H1 (cell line): ENCODE data around the gene SECTM1. TPM values are rescaled to one million over a fixed set of nuclear protein-coding genes. Genes with fewer than 3 reads are reported as not detected.

Experiments
- CTCF ChIA-PET: fragments of 300-600 bp; sonication (Branson Sonifier 250); formaldehyde crosslinking; loops from one replicate; lab custom pipeline; 2021; ENCODE audit not compliant: partially characterized antibody; lab: Charles Lee
- POLR2A ChIA-PET: fragments of 300-600 bp; sonication (Branson Sonifier 250); formaldehyde crosslinking; loops from one replicate; lab custom pipeline; 2021; ENCODE audit warnings: inconsistent platforms; ENCODE audit not compliant: partially characterized antibody; lab: Charles Lee
- DNase-seq, 2 experiments: peaks; one replicate each; pipeline versions ENCODE4 v3.0.0 to v3.0.0-alpha.2; 2010 to 2022; ENCODE audit warnings: low spot score in 2 of 2, low read depth in 1 of 2, mixed read lengths in 1 of 2
- FAIRE-seq: peaks from 2 replicates; lab custom pipeline; 2011; peaks lifted over from hg19 to GRCh38; lab: Jason Lieb, UNC
- H2AFZ ChIP-seq: 2 replicates; pipeline ENCODE4 v1.8.1; 2012; ENCODE audit warnings: low read length, inconsistent platforms
- H2AK5ac ChIP-seq: 2 replicates; pipeline ENCODE4 v1.6.1; 2013; ENCODE audit warnings: low read depth, low read length
- H2BK120ac ChIP-seq: replicated peaks from 2 replicates; pipeline ENCODE3; 2013; ENCODE audit warnings: low read depth, low read length, inconsistent platforms
- H2BK12ac ChIP-seq: 2 replicates; pipeline ENCODE4 v1.6.1; 2013; ENCODE audit warnings: low read depth, low read length
- H2BK15ac ChIP-seq: 2 replicates; pipeline ENCODE4 v1.6.1; 2013; ENCODE audit warnings: low read length
- H2BK20ac ChIP-seq: 2 replicates; pipeline ENCODE4 v1.6.1; 2013; ENCODE audit warnings: low read length
- H2BK5ac ChIP-seq: 2 replicates; pipeline ENCODE4 v1.6.1; 2013; ENCODE audit warnings: low read depth, low read length
- H3K14ac ChIP-seq: 2 replicates; pipeline ENCODE4 v1.6.1; 2013; ENCODE audit warnings: inconsistent platforms; ENCODE audit not compliant: insufficient read length
- H3K18ac ChIP-seq: 2 replicates; pipeline ENCODE4 v1.6.1; 2013; ENCODE audit warnings: low read length; ENCODE audit errors: extremely low read depth
- H3K23ac ChIP-seq: 2 replicates; pipeline ENCODE4 v1.6.1; 2013; ENCODE audit warnings: inconsistent platforms; ENCODE audit not compliant: insufficient read length
- H3K23me2 ChIP-seq: 2 replicates; pipeline ENCODE4 v1.6.1; 2013; ENCODE audit warnings: low read depth, low read length
- H3K27ac ChIP-seq: 2 replicates; pipeline ENCODE4 v1.6.1; 2011; ENCODE audit warnings: low read depth, low read length, inconsistent platforms
- H3K27me3 ChIP-seq, 4 experiments: replicated peaks in 1 of 4; 1 replicate in 1 of 4; 2 replicates in 3 of 4; pipeline versions ENCODE4 v1.6.1 to v1.8.1; 2011 to 2013; ENCODE audit warnings: low read length in 3 of 4, mild to moderate bottlenecking in 3 of 4, inconsistent platforms in 2 of 4, mixed read lengths in 2 of 4, moderate library complexity in 1 of 4; ENCODE audit not compliant: control insufficient read depth in 3 of 4, insufficient read depth in 3 of 4; ENCODE audit errors: extremely low read depth in 1 of 4
- H3K36me3 ChIP-seq, 4 experiments: 2 replicates each; pipeline versions ENCODE4 v1.6.1 to v1.8.1; 2011 to 2013; ENCODE audit warnings: mild to moderate bottlenecking in 4 of 4, low read length in 3 of 4, moderate library complexity in 2 of 4, control low read depth in 1 of 4, inconsistent platforms in 1 of 4; ENCODE audit not compliant: insufficient read depth in 4 of 4, control insufficient read depth in 2 of 4
- H3K4ac ChIP-seq: replicated peaks from 2 replicates; pipeline ENCODE3; 2013; ENCODE audit warnings: low read length, low read depth, mixed read lengths, inconsistent platforms; ENCODE audit not compliant: insufficient read length
- H3K4me1 ChIP-seq, 4 experiments: replicated peaks in 1 of 4; 1 replicate in 1 of 4; 2 replicates in 3 of 4; pipeline versions ENCODE4 v1.6.1 to v1.8.1; 2011 to 2013; ENCODE audit warnings: low read length in 3 of 4, inconsistent platforms in 2 of 4, mixed read lengths in 1 of 4; ENCODE audit not compliant: insufficient read depth in 4 of 4, control insufficient read depth in 3 of 4
- H3K4me2 ChIP-seq, 2 experiments: 2 replicates each; pipeline versions ENCODE4 v1.6.1 to v1.8.1; 2011 to 2013; ENCODE audit warnings: low read depth in 2 of 2, low read length in 2 of 2, control low read depth in 1 of 2, inconsistent platforms in 1 of 2, mild to moderate bottlenecking in 1 of 2; ENCODE audit not compliant: insufficient read depth in 1 of 2
- H3K4me3 ChIP-seq, 4 experiments: fragments of 200-600, 300-600 bp in 1 of 4; sonication (generic), shearing (Covaris generic), sonication (Bioruptor Twin) in 1 of 4; 2 replicates each; pipeline versions ENCODE4 v1.5.1 to v1.8.1; 2011 to 2016; ENCODE audit warnings: low read length in 4 of 4, low read depth in 3 of 4, control low read depth in 2 of 4, inconsistent platforms in 2 of 4, mild to moderate bottlenecking in 2 of 4, mixed read lengths in 1 of 4, moderate library complexity in 1 of 4; ENCODE audit not compliant: insufficient read depth in 2 of 4; ENCODE audit errors: extremely low read depth in 1 of 4
- H3K56ac ChIP-seq: replicated peaks from 2 replicates; pipeline ENCODE3; 2013; ENCODE audit warnings: low read depth, mild to moderate bottlenecking, mixed read lengths, low read length, inconsistent platforms; ENCODE audit not compliant: insufficient read length
- H3K79me1 ChIP-seq: 2 replicates; pipeline ENCODE4 v1.6.1; 2013; ENCODE audit warnings: low read depth, low read length, control low read depth
- H3K79me2 ChIP-seq, 2 experiments: 2 replicates each; pipeline versions ENCODE4 v1.6.1 to v1.8.1; 2012 to 2013; ENCODE audit warnings: low read length in 2 of 2, mild to moderate bottlenecking in 2 of 2, inconsistent platforms in 1 of 2; ENCODE audit not compliant: insufficient read depth in 2 of 2, control insufficient read depth in 1 of 2
- H3K9ac ChIP-seq, 4 experiments: replicated peaks in 1 of 4; 1 replicate in 1 of 4; 2 replicates in 3 of 4; pipeline versions ENCODE4 v1.6.1 to v1.8.1; 2011 to 2013; ENCODE audit warnings: low read depth in 3 of 4, low read length in 3 of 4, control low read depth in 2 of 4, mild to moderate bottlenecking in 2 of 4, moderate library complexity in 2 of 4, inconsistent platforms in 1 of 4; ENCODE audit errors: extremely low read depth in 1 of 4
- H3K9me3 ChIP-seq, 2 experiments: 2 replicates each; pipeline versions ENCODE4 v1.6.1 to v1.8.1; 2012 to 2013; ENCODE audit warnings: mild to moderate bottlenecking in 2 of 2, moderate library complexity in 2 of 2, control low read depth in 1 of 2, inconsistent platforms in 1 of 2, low read depth in 1 of 2, low read length in 1 of 2, mixed read lengths in 1 of 2; ENCODE audit not compliant: insufficient read depth in 2 of 2
- H4K20me1 ChIP-seq, 2 experiments: replicated peaks in 1 of 2; 2 replicates each; pipeline versions ENCODE3 to v1.8.1; 2011 to 2013; ENCODE audit warnings: inconsistent platforms in 2 of 2, low read length in 2 of 2, mild to moderate bottlenecking in 1 of 2; ENCODE audit not compliant: insufficient read depth in 2 of 2, control insufficient read depth in 1 of 2
- H4K5ac ChIP-seq: 2 replicates; pipeline ENCODE4 v1.6.1; 2013; ENCODE audit warnings: low read length, low read depth, mixed read lengths, inconsistent platforms; ENCODE audit not compliant: insufficient read length
- H4K8ac ChIP-seq: 2 replicates; pipeline ENCODE4 v1.8.0; 2013; ENCODE audit warnings: mild to moderate bottlenecking, moderate library complexity, low read length, inconsistent platforms; ENCODE audit not compliant: insufficient read depth; ENCODE audit errors: extremely low read depth
- H4K91ac ChIP-seq: replicated peaks from 2 replicates; pipeline ENCODE3; 2013; ENCODE audit warnings: low read length, mixed read lengths, inconsistent platforms; ENCODE audit not compliant: insufficient read length
- ATF2 ChIP-seq: IDR thresholded peaks from 2 replicates; pipeline ENCODE4 v1.6.1; 2012; ENCODE audit warnings: low read length, inconsistent platforms
- CHD2 ChIP-seq: IDR thresholded peaks from 2 replicates; pipeline ENCODE4 v1.6.1; 2012; ENCODE audit warnings: low read length, improper control_type of control experiment
- CTBP2 ChIP-seq: IDR thresholded peaks from 2 replicates; pipeline ENCODE4 v1.7.0; 2011; ENCODE audit warnings: borderline replicate concordance, mild to moderate bottlenecking, moderate library complexity, mixed read lengths, low read length; ENCODE audit not compliant: insufficient read depth, insufficient read length
- JUND ChIP-seq: IDR thresholded peaks from 2 replicates; pipeline ENCODE4 v1.6.1; 2011; ENCODE audit warnings: mild to moderate bottlenecking, improper control_type of control experiment, low read length
- KDM4A ChIP-seq: IDR thresholded peaks from one replicate; pipeline ENCODE4 v1.7.1; 2012; ENCODE audit warnings: low read depth, mild to moderate bottlenecking, moderate library complexity, low read length, inconsistent platforms; ENCODE audit not compliant: severe bottlenecking
- TBP ChIP-seq: IDR thresholded peaks from 2 replicates; pipeline ENCODE4 v1.6.1; 2011; ENCODE audit warnings: low read depth, low read length, improper control_type of control experiment
- WGBS, 2 experiments: shearing (Covaris generic) in 1 of 2; methylation state at CpG; one replicate each; pipeline versions ENCODE4 v1.1.6 to v1.1.7; 2013 to 2015; ENCODE audit warnings: low lambda C conversion rate in 2 of 2, mixed read lengths in 2 of 2, inconsistent platforms in 1 of 2, low coverage in 1 of 2, missing lambda C conversion rate in 1 of 2; ENCODE audit not compliant: insufficient replicate concordance in 2 of 2, insufficient coverage in 1 of 2, insufficient read length in 1 of 2; ENCODE audit errors: extremely low coverage in 1 of 2, missing lambda C conversion rate in 1 of 2; 5-methylcytosine and 5-hydroxymethylcytosine counted together
- polyA plus RNA-seq, 7 experiments: library from polyadenylated mRNA; depleted of rRNA in 3 of 7; stranded (reverse) in 5 of 7; unstranded in 2 of 7; fragments of >200 nt in 5 of 7; fragments of 200-250 nt in 2 of 7; gene quantifications; 1 replicate in 5 of 7; 2 replicates in 1 of 7; 4 replicates in 1 of 7; pipeline versions ENCODE4 v1.2.1 to v1.2.3, GENCODE V29; 2011 to 2013; ENCODE audit warnings: missing spikeins in 2 of 7, mixed read lengths in 2 of 7
- total RNA-seq: library from RNA; stranded (reverse); fragmentation: NEBNext Ultra II Directional; extraction: Animal tissue kit (Norgen Biotek cat#: 25700); gene quantifications from 2 replicates; pipeline ENCODE4 v1.2.1, GENCODE V29; 2021
- TF ChIP-seq, protein P1 (sequence below): IDR thresholded peaks from 2 replicates; pipeline ENCODE4 v1.6.1; 2011; ENCODE audit warnings: low read depth, mild to moderate bottlenecking, low read length; ENCODE audit not compliant: insufficient read depth

SECTM1 gene
- total and polyA plus RNA-seq, 2 of the 8 experiments (the other 6 are each of a cell fraction or from before 2014, with no cell fraction given) = 0.20 to 0.65 TPM

DNA sequence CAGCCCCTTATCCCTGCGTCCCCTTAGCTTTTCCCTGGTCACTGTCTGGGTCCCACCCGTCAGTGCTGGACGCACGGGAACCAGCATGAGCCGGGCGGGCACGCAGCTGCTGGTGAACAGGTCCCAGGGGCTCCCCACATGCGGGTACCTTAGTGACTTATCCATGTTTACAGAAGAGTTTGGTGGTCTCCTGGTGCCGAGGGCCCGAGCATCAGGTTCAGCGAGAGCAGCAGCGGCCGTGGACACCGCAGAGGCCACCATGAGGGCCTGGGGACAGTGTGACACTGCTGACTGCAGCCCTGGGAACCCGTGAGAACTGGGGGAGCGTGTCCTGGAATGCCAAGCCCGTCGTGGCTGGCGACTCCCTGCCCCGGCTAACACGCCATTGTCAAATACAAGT is 22.7 kb downstream of the SECTM1 start:
- Histone ChIP-seq H2BK20ac (no peak overlapping the region), H2BK15ac (no peak overlapping the region), H4K91ac (no peak overlapping the region), H2BK12ac (no peak overlapping the region), H3K18ac (no peak overlapping the region), H3K14ac (no peak overlapping the region), H2BK5ac (no peak overlapping the region), H3K27me3 (no peaks in the 10 kb centered on the region; a peak in 3 of 7 replicates), H3K4me1 (peaks cover 0 to 4% (median 3%) of the 10 kb centered on the region in 4 experiments; a peak in 5 of 7 replicates), H4K5ac (no peak overlapping the region), H3K79me1 (no peaks in the 10 kb centered on the region), H3K23ac (no peak overlapping the region), H3K9ac (no peak overlapping the region), H3K4me3 (no peak overlapping the region), H2BK120ac (no peak overlapping the region), H4K8ac (peak overlapping the region; percentile 16; the same call in 1 of the 2 replicates), H3K9me3 (no peaks in the 10 kb centered on the region), H2AFZ (no peak overlapping the region), H3K79me2 (no peaks in the 10 kb centered on the region), H4K20me1 (peaks cover 0 to 1% of the 10 kb centered on the region in 2 experiments), H3K36me3 (no peaks in the 10 kb centered on the region; a peak in 1 of 8 replicates), H3K56ac (no peak overlapping the region), H3K4me2 (no peak overlapping the region), H3K23me2 (peaks cover 4% of the 10 kb centered on the region; the same call in 1 of the 2 replicates), H2AK5ac (no peak overlapping the region), H3K27ac (no peak overlapping the region), H3K4ac (no peak overlapping the region)
- FAIRE-seq = no peak
- no peak for DNase-seq
- ChIA-PET CTCF (interaction anchor here (1.4 to 4.8 kb wide), 3 partner anchors 9 to 37 kb away, joined by 3 to 28 read pairs (median 6); partner anchors contain the start of gene CSNK1D), POLR2A (interaction anchor here (0.6 kb wide), 1 partner anchor 17 kb away, joined by 4 read pairs; no protein-coding TSS in a partner anchor)
- 91% methylated on average over 21 of the region's 21 CpGs; no CpG with 5 or more reads in 1 of the 2 experiments for WGBS, 2 experiments
- TF ChIP-seq, protein P1, sequence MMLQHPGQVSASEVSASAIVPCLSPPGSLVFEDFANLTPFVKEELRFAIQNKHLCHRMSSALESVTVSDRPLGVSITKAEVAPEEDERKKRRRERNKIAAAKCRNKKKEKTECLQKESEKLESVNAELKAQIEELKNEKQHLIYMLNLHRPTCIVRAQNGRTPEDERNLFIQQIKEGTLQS = no peak
- TF ChIP-seq CTBP2 (no peak), ATF2 (no peak), TBP (no peak), CHD2 (no peak), JUND (no peak), KDM4A (no peak)
